Activated CD8-positive, alpha-beta memory T cell treated with anti-CD3 and anti-CD28 coated beads, Interleukin-2, amount 50 U/mL, for 1 hour (primary cell): ENCODE data around the gene SAMM50.
A peak's percentile ranks its signal among the peaks of the same experiment; 100 is the strongest.
"Not testable (repeated sequence)": the region's sequence is repeated elsewhere in the genome, so short reads cannot be mapped to it uniquely, and the experiment has no call there.

Experiments used
- DNase-seq: peaks from one replicate; pipeline ENCODE4 v3.0.0-alpha.2; 2020; ENCODE audit errors: extremely low read depth

SAMM50 gene

DNA sequence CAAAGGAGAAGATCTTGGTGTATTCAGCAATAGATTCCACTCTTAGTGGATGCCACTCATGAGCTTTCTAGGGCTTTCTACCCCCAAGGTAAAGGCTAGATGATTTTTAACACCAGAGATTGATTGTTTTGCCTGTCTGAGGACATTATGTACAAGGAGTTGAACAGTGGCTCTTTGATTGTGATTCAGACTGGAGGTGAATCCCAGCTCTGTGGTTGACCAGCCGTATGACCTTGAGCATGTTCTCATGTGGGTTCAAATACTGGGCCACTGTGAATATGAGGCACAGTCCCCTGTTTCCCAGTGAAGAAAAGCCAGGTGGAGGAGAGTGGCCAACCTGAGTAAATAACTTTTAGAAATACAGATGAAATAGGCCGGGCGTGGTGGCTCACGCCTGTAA lies 44.9 kb downstream of the SAMM50 start:
- DNase-seq: no peak

GRCh38 chr22:44001521-44001920 lies 46.3 kb downstream of the SAMM50 start:
- DNase-seq: no peak

DNA sequence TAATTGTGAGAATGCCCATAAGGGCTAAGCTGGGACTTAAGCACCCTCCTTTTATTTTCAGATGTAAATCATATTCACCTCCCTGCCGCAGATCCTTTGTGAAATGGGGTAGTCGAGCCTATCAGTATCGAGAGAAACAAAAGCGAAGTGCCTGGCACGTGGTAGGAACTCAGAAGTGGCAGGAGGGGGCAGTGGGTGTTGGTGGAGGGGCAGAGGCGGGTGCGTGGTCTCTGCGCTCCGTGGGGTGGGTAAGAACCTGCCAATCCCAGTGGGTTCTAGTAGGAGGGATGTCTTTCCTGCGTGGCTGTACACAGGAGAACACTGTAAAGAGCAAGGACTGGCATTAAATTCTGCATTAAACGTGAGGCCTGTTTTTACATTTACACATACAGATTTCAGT lies 47.1 kb downstream of the SAMM50 start:
- no peak for DNase-seq

- DNase-seq: no peak
Observed at GRCh38 chr22:44002997-44003396, 47.8 kb downstream of the SAMM50 start.

DNA sequence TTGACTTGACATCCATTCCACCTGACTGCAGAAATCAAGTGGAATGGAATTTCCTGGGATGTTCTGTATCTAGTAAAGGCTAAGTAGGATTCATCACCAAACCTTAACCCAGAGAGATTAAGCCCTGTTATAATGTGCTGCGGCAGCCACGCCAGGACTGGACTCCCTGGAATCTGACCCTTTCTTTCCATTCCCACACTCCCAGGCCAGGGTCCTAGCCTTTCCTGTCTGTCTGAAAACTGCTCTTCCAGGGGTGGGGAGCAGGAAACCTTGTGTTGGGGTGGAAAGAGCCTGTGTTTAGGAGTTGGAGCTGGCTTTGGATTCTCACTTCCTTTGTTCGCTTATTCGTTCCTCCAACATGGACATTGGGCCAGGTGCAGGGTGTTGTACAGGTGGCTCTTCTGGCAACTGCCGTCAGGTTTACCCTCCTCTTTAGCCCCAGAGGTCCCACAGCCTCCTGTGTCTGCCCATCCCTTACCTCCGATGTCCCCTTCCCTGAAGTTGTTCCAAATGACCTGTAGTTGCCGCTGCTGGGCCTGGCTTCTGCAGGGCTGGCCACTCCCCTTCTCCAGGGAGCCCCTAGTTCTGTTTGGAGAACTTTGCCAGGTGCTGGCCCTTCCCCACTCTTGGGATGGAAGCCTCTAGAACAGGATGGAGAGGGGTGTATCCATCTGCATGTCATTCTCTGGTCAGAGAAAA lies 48.3 kb downstream of the SAMM50 start:
- DNase-seq: no peak

DNA sequence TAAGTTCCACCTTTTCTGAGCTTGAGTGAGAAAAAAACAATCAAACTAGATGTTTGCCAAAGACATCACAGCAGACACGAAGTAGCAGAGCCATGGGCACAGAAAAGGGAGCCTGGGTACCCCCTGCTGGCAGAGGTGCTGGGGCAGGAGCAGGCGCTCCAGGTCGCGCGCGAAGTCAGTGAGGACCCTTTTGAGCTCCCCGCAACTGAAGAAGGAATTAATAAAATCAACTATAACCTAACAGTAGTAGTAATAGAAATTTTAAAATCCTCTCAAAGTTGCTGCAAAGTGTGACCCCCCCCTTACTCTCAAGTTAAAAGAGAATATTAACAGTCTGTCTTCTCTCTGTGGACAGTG lies 48.8 kb downstream of the SAMM50 start:
- no peak for DNase-seq

GRCh38 chr22:44005524-44005923 lies 50.3 kb downstream of the SAMM50 start:
- DNase-seq: no peak

GRCh38 chr22:44012162-44012561 lies 56.9 kb downstream of the SAMM50 start:
- DNase-seq: no peak

DNA sequence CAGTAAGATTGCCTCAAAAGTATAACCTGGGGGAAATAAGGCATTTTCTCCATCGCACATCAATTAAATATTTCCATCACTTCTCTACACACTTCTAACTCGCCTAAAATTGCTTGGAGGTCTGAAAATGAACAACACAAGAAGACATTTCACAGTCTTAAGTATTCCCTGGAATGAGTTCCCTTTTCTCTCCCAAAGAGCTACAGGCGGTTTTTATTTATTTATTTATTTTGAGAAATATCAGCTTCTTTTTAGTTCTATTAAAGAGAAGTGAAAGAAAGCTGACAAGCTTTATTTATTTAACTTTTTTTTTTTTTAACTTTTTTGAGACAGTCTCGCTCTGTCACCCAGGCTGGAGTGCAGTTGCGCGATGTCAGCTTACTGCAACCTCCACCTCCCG lies 57.3 kb downstream of the SAMM50 start:
- no peak for DNase-seq

DNA sequence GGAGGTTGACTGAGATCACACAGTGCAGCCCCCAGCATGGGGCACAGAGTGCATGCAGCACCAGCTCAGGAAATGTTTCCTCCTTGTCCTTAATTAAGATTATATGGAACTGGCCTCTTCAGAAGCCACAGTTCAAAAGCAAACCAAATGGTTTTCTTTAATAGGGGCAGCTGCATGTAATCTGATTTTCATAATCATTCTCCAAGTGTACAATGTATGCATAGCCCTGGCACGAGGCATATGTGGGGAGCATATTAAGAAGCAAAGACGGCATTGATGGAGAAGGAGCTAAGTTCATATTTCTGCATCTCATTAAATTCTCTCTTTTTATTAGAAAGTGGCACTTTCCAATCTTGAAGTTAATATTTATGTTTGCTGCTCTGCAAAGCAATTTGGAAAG lies 59.0 kb downstream of the SAMM50 start:
- no peak for DNase-seq

GRCh38 chr22:44016586-44016985 lies 61.3 kb downstream of the SAMM50 start:
- DNase-seq: not testable (repeated sequence)

DNA sequence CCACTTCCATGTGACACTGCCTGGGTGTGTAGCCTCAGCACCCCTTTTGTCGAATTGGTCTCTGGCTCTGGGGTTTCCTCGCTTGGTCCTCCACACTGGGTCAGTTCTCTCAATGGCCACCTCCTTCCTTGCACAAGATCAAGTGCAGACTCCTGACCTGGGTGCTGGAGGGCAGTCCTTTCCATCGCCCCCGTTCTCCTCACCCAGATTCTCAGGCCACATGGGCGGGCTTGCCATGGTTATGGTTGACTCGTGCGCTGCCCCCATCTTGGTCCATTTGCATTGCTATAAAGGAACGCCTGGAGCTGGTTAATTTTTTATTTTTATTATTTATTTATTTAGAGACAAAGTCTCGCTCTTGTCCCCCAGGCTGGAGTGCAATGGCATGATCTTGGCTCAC lies 63.4 kb downstream of the SAMM50 start:
- no peak for DNase-seq

DNA sequence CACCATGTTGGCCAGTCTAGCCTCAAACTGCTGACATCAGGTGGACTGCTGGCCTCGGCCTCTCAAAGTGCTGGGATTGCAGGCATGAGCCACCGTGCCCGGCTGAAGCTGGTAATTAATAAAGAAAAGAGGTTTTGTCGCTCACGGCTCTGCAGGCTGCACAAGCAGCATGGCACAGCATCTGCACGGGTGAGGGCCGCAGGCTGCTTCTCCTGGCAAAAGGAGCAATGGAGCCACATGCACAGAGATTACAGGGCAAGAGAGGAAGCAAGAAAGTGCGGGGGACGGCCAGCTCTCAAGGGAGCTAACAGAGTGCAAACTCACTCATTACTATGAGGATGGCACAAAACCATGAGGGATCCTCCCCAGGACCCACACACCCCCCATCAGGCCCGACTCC lies 64.2 kb downstream of the SAMM50 start:
- no peak for DNase-seq

DNA sequence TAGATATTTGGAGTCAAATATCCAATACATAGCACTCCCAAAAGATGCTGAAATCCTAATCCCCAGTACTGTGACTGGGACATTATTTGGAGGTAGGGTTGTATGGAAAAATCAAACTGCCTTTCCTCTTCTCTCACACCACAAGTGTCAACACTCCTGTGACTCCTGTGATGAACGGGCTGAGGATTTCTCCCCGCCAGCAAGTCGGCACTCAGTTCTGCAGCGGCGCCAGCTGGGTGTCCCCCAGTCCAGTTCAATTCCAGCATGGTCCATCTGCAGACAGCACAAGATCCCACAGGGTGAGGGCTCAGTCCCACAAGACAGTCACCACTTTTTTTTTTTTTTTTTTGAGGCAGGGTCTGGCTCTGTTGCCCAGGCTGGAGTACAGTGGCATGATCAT lies 64.6 kb downstream of the SAMM50 start:
- DNase-seq: no peak

GRCh38 chr22:44020981-44021380 lies 65.7 kb downstream of the SAMM50 start:
- DNase-seq: no peak

DNA sequence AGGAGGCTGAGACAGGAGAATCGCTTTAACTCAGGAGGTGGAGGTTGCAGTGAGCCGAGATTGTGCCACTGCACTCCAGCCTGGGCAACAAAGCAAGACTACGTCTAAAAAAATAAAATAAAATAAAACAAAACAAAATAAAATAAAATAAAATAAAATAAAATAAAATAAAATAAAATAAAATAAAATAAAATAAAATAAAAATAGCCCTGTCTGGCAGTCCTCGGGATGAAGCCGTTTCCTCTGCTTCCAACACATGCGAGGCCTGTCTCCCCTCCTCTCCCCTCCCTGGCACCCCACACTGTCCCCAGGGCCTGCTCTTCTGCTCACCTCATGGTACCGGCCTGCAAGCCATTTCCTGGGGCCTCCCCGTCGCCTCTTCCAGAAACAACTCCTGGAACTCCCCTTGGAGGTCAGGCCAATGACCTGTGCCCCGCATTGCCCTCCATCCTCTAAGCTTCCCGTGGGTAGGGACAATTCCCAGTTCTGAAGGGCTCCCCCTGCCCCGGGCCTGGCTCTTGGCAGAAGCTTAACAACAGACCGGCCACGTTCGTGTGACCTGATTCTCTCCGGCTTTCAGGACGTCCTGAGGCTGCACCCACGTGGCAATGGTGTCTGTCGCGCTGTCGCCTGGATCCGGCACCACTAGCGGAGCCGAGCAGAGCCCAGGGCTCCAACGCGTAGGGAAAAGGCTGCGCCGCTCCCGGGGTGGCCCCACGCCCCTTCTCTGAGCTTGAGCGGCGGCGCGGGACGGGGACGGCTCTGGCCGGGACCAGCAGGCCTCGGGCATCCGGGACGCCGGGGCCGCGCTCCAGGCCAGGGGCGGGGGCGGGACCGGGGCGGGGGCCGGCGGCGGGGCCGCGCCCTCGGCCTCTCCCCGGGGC lies 68.4 kb downstream of the SAMM50 start:
- DNase-seq: no peak

- no peak for DNase-seq
Observed at GRCh38 chr22:44024288-44024921, 69.2 kb downstream of the SAMM50 start, which contains the start of gene PARVB. Gene PARVB (plus strand): TSS chr22:44024302. CDS start chr22:44024340, 38 bp downstream.

DNA sequence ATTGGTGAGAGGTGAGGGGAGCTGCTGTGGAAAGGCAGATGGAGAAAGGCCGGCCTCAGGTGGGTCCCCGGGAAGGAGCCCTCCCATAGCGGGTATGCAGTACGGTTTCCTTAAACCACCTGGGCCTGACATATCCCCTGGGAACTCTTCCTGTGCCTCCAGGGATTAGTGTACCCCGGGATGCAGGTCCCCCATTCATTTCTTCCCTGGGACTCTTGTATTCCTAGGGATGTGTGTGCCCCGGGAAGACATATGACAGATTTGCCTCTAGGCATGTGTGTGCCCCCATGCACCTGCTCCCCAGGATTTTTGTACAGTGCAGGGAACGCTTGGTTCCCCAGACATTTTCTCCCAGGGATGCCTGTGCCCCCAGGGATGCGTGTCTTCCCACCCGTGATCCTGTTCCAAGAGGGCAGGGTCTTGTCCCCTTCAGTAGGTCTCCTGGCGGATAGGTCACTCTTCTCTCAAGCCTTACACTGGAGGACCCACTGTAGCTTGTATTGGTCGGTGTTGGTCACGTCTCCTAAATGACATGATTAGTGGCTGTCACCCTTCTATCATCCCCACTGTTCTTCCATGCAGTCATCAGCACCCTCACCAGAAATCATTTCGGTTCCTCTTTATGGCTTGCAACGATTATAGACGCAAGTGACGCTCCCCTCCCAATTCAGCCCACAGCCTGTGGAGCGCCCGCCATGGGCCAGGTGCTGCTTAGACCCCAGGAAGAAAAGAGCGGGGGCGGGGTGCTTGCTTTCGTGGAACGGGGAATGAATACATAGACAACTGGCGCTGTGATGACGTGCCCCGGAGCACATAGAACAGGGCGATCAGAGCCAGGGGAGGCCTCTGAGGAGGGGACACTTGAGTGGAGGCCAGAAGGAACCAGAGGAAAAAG lies 70.2 kb downstream of the SAMM50 start:
- no peak for DNase-seq

DNA sequence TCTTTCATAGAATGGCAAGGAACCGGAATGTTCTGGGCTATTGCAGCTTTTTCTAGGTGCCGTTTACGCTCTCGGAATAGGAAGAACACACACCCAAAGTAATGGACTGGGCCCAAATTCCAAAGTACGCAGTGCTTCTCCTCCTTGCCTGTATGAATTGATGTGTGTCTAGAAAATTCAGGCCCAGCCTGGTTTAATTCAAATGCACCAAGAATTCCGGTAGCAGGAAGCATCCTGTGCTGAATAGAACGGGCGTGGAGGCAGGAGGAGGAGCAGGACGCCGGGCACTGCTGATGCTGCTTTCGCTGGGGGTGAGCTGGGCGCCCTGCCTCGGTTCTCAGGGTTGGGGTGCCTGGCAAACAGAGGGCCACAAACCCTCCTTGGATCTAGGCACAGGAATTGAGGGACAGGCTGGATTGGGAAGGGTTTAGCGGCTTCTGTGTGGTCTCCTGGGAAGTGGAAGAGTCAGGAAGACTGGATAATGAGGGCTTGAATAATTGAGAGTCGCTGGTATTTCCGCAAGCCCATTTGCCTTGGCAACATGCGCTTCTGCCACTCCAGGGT lies 70.9 kb downstream of the SAMM50 start:
- no peak for DNase-seq

DNA sequence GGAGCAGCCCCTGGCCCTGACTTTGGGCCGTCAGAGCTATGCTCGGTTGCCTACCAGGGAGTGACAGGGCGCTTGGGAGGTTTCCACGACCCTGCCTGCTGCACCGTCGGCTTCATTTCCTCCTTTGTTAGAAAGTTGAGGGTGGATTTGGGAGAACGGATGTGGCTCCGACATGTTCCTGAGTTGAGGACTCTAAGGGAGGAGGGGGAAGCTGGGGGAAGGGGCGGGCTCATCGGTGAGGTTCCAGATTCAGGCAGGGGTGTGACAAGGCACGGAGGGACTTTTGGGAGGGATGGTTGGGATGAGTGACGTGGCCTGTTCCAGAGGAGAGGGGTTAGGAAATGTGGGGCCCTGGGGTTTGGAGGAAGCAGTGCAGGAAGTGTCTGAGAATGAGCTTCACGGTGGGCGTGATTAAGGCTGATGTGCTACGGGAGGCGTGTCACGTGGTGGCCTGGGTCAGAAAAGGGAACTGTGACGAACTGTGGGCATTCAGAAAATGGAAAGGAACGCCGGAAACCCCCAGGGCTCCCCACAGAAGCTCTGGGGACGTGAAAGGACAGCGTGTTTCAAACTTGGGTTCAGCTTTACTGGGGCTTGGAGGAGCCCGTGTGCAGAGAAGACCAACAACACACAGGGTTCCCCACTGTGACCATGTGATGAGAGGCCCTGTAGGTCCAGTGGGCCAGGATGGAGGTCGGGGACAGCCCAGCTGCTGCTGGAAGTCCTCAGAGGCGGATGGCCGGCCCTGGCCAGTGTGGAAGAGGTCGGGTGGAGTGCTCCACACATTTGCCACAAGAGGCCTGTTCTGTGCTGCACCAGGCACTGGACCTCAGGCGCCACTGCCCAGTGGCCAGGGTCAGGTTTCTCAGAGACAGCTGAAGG lies 71.6 kb downstream of the SAMM50 start:
- peak; percentile 21 for DNase-seq
